ENCODE measurements around the gene VPS13D. TPM values are rescaled to one million over a fixed set of nuclear protein-coding genes. Genes with fewer than 3 reads are reported as not detected.

Gene VPS13D
- total RNA-seq, 1 experiment from 2014 or later, result 30.7 TPM

- POLR2A ChIA-PET (ENCODE audit: unreplicated experiment), result no interaction called here
- Histone ChIP-seq H3K9ac (ENCODE audit: low read length) (no peak overlapping the region), H3K4me1 (ENCODE audit: insufficient read depth, low read length) (no peaks in the 10 kb centered on the region), H3K4me2 (ENCODE audit: low read length) (no peak overlapping the region), H3K27ac (ENCODE audit: low read length) (no peak overlapping the region), H3K4me3 (ENCODE audit: low read length) (no peak overlapping the region), H3K9me2 (replicated peaks; ENCODE audit: low read length) (no peaks in the 10 kb centered on the region), H3K36me3 (ENCODE audit: low read depth, low read length) (no peaks in the 10 kb centered on the region), H3F3A (ENCODE audit: low read length, unreplicated experiment) (no peaks in the 10 kb centered on the region), H4K20me1 (ENCODE audit: low read length) (no peaks in the 10 kb centered on the region), H2AFZ (ENCODE audit: low read length) (no peak overlapping the region), H3K79me2 (ENCODE audit: low read length) (no peaks in the 10 kb centered on the region), H3K27me3 (ENCODE audit: low read length) (no peaks in the 10 kb centered on the region), H3K9me3 (ENCODE audit: low read length) (no peaks in the 10 kb centered on the region)
- CTCF ChIA-PET, result no interaction called here
- DNase-seq (no peak), ATAC-seq (no peak)
- TF ChIP-seq CTCF (conservative IDR thresholded peaks at IDR 0.05; ENCODE audit: low read depth, low read length) (no peak), EZH2 (IDR thresholded peaks at IDR 0.05; ENCODE audit: low read length, unreplicated experiment) (no peak)
- intact Hi-C loops (cut with micrococcal nuclease), result no loop called here
- no TSS peak for BruUV-seq (replicated peaks)
Measured at GRCh38 chr1:12204754-12205658, 24.8 kb upstream of the VPS13D start.

GRCh38 chr1:12206238-12206637, 23.6 kb upstream of the VPS13D start:
- Histone ChIP-seq H3K79me2 (ENCODE audit: low read length) (no peaks in the 10 kb centered on the region), H3K9me2 (replicated peaks; ENCODE audit: low read length) (no peaks in the 10 kb centered on the region), H3K27me3 (ENCODE audit: low read length) (no peaks in the 10 kb centered on the region), H3K36me3 (ENCODE audit: low read depth, low read length) (no peaks in the 10 kb centered on the region), H2AFZ (ENCODE audit: low read length) (no peak overlapping the region), H3K4me3 (ENCODE audit: low read length) (no peak overlapping the region), H3F3A (ENCODE audit: low read length, unreplicated experiment) (no peaks in the 10 kb centered on the region), H4K20me1 (ENCODE audit: low read length) (no peaks in the 10 kb centered on the region), H3K9me3 (ENCODE audit: low read length) (no peaks in the 10 kb centered on the region), H3K9ac (ENCODE audit: low read length) (no peak overlapping the region), H3K27ac (ENCODE audit: low read length) (no peak overlapping the region), H3K4me2 (ENCODE audit: low read length) (no peak overlapping the region), H3K4me1 (ENCODE audit: insufficient read depth, low read length) (no peaks in the 10 kb centered on the region)
- ATAC-seq, result no peak
- ChIA-PET POLR2A (ENCODE audit: unreplicated experiment) (interaction anchor here (0.6 kb wide), 1 partner anchor 73 kb away, joined by 3 read pairs; no protein-coding TSS in a partner anchor), CTCF (interaction anchor here (0.6 kb wide), 1 partner anchor 81 kb away, joined by 3 read pairs; no protein-coding TSS in a partner anchor)
- no peak for DNase-seq
- intact Hi-C loops (cut with micrococcal nuclease), result no loop called here
- no peak for TF ChIP-seq EZH2phosphoT487 (IDR thresholded peaks at IDR 0.05; ENCODE audit: borderline replicate concordance, low read length)
- no peak for TF ChIP-seq EZH2 (IDR thresholded peaks at IDR 0.05; ENCODE audit: low read length, unreplicated experiment)
- TF ChIP-seq CTCF (conservative IDR thresholded peaks at IDR 0.05; ENCODE audit: low read depth, low read length), result no peak
- no TSS peak for BruUV-seq (replicated peaks)

Measured in PC-3 (cell line).